T-helper 1 cell treated with Interleukin-12 subunit alpha and Interleukin-12 subunit beta and Interleukin-4 antibody, amounts not matched to agents 30 ng/mL and 1 ng/mL, for 36 hours (primary cell): Measurements from ENCODE around the gene KRT7. TPM values are rescaled to one million over a fixed set of nuclear protein-coding genes. Genes with fewer than 3 reads are reported as not detected.

ENCODE experiments used
- intact Hi-C: fragments of 100-400 bp; cut with micrococcal nuclease; formaldehyde crosslinking; loops from one replicate; pipeline ENCODE4 v1.15.1; 2024
- total RNA-seq: library from RNA; stranded (reverse); gene quantifications from 2 replicates; pipeline ENCODE4 v1.2.3, GENCODE V29; 2022

KRT7 gene
- total RNA-seq, 1 donor from 2014 or later: 53.6 TPM

DNA sequence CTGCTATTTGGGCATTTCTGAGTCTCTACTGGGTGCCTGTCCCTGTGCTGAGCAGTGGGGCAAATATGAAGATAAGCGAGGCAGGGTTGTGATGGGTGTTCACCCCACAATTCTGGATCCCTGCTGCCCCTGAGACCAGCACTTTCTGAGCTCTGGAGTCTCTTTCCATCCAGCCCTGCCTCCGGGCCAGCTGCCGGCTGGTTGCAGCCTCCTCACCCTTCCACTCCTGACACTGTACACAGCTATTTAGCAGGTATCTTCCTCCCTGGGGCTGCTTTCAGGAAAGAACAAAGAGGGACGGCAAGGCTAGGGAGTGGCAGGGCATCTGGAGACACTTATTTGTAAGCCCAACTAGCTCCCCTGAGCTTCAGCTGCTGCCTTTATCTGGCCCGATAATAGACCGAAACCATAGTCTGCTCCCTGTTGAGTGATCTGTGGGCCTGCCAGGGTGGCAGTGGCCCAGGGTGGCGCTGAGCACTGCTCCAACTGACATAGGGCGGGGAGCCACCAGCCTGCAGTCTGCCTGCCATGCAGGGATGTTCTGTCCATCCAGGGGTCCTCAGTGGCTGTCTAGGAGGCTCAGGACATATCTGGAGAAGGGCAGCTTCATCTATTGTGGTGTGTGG is 33.6 kb upstream of the KRT7 start:
- intact Hi-C loops: no loop called here

DNA sequence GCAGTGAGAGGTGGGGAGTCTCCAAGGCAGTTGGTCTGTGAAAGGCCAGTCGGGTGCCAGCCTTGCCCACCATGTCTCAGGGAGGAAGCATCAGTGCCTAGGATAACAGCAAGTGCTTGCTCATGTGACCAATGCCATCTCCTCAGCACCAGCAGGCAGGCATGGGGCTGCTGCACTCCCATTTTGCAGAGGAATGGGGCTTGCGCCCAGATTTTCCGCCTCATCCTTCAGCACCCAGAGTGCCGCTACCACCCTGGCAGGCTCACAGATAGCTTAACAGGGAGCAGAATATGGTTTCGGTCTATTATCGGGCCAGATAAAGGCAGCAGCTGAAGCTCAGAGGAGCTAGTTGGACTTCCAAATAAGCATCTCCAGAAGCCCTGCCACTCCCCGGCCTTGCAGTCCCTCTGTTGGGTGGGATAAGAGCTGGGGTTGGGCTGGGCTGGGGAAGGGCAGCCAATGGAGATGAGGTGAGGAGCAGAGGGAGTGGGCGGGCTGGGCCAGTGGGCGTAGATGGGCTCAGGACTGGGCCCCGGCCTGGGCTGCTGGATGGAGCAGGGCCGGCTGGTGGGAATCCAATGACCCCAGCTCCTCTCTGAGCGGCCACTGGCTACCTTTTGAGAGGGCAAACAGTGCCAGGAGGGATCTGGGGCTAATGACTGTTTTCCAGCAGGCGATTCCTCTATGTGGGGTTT is 32.8 kb upstream of the KRT7 start:
- intact Hi-C loops: no loop called here

DNA sequence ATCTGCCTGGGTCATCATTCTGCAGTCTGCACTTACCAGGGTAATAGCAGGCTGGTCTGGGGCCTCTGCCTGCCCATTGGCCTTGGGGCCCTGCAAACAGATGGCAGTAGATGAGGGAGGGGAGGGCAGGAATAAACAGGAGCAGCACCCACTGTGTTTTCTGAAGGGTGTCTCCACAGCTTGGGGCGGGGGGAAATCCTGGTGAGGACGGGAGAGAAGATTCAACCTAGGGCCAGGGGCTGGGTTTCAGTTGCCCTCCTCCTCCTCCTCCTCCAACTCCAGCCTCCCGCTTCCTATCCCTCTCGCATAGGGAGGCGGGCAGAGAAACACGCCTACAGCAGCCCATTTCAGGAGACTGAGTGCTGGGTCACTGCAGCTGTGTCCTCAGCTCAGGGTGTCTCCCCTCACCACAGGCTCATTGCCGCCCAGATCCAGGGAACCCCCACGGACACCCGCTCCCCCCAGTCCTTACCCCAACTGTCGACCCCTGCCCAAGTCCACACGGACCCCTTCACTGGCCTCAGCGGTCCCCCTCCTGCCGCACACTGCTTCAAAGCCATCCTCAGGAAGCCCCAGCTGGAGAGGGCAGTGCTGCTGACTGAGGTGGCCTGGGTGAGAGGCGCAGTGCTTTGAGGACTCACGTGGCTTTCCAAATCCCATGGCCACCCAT is 32.1 kb upstream of the KRT7 start:
- intact Hi-C loops: no loop called here

DNA sequence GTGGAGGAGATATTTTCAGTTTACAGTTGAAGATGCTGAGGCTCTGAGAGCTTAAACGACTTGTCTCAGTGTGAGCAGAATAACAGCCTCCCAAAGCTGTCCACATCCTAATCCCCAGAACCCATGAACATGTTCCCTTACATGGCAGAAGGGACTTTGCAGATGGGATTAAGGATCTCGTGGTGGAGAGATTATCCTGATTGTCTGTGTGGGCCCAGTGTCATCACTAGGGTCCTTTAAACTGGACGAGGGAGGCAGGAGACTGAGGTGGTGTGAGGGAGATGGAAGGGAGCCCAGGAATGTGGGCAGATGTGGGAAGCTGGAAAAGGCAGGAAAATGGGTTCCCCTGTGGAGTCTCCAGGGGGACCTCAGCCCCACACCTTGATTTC is 31.6 kb upstream of the KRT7 start:
- intact Hi-C loops: no loop called here

DNA sequence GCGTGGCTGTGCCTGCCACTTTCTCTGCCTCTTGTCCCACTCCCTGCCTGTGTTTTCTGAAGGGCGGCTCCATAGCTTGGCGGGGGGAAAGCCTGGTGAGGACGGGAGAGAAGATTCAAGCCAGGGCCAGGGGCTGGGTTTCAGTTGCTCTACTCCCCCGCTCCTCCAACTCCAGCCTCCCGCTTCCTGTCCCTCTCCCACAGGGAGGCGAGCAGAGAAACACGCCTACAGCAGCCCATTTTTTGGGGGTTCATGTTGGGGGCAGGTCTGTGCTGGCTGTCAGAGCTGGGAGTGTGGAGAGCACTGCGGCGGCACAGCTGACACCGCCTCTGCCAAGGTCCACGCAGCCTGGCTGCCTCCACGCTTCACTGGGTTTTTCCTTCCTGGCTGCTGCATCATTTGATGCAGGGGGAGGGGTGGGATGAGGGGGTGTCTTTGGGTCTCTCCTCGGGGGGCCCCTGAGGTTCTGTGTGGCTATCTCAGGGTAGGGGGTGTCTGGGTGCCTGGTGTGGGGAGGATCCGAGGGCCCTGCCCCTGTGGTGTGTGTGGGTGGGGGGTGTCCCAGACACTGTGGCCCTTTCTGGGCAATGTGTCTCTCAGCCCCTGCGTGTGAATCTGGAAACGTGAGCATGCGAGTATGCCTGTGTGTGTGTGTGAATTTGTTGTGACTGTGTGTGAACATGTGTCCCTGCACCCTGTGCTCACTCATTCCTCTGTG is 30.5 kb upstream of the KRT7 start:
- intact Hi-C loops: no loop called here

DNA sequence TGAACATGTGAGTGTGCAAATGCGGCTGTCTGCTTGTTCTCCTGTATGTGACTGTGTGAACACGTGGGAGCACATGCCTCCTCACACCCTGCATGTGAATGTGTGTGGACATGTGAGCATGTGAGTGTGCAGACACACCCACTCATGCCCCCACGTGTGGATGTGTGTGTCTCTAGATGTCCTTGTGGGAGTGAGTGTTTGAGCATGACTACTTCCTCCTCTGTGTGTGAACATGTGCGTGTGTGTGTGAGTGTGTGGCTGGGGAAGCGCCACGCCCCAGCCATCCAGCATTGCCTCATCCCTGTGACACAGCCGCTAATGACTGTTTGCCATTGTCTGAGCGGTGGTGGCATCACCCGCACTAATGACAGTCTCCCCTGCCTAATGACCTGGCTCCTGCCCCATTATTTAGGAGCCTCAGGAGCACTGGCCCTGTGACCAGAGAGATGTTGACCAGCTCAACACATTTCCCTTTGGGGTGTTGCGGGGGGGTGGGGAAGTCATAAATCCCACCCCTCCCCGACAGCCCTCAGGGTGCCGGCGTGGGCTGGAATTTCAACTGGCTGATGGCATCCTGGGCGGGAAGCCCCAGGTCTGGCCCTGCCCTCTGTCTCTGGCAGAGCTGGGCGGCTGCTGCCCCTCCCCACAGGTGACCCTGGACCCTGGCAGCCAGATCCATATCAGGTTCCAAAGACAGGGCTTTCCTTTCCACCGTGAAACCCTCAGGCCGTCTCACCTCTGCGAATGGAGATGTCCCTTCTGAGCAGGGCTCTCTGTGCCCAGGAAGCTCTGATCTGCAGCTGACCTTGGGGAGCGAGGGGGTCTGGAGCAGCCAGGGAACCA is 29.7 kb upstream of the KRT7 start:
- intact Hi-C loops: no loop called here

DNA sequence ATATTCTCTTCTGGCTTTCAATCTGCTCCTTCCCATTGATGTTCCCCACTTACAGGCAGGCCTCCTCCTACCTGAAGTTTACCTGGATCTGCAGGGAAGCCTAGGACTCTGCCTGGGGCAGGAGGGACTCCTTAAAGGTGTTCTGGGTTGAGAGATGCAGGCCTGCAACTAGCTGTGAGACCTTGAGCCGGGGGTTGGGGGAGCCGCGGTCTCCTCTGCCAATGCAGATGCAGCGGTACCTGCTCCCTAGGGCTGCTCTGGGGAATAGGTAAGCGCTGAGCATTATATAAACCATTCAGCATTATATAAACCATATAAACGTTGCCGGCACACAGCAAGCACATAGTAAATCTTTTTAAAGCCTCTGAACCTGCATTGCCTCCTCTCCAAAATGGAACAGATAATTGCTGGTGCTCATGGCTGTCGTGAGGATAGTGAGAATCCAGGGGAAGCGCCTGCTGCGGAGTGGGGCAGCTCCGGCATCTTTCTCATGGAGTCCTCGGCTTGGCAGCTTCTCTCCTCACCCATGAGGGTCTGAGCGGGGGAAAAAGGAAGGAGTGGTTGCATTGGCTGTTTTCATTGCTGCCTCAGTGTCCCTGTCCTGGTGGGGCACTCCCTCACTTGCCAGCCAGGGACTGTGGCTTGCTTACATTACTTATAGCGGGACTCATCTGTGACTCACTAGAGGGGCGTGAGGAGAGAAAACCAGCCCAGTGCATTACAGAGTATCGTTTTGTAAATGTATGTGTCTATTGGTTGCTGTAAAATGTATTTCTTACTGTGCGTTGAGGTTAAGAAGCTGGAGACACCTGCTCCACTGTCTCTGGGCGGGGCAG is 28.7 kb upstream of the KRT7 start:
- intact Hi-C loops: no loop called here

DNA sequence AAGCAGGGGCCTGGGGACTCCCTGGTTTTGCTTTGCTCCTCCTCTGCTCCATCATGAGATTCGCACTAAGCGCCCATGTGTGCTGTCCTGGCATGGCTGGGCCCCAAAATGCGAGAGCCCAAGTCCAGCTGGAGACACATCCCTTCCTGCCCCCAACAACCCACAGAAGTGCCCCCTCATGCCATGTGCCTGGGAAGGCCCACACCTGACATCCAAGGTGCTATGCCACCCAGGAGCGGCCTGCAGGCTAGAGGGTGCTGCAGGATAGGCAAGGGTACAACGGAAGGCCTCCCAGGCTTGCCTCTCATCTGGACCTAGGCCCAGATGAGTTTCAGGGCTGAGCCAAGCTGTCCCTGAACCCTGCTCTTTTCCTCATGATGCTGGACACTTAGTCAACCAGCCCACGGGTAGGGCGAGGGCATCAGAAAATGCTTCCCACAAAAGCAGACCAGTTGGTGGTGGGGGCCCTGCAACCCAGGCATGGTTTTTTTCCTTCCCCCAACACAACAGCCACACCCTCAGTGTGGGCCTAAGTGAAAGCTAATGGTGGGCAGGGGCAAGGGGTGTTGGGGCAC is 28.0 kb upstream of the KRT7 start:
- intact Hi-C loops: no loop called here

DNA sequence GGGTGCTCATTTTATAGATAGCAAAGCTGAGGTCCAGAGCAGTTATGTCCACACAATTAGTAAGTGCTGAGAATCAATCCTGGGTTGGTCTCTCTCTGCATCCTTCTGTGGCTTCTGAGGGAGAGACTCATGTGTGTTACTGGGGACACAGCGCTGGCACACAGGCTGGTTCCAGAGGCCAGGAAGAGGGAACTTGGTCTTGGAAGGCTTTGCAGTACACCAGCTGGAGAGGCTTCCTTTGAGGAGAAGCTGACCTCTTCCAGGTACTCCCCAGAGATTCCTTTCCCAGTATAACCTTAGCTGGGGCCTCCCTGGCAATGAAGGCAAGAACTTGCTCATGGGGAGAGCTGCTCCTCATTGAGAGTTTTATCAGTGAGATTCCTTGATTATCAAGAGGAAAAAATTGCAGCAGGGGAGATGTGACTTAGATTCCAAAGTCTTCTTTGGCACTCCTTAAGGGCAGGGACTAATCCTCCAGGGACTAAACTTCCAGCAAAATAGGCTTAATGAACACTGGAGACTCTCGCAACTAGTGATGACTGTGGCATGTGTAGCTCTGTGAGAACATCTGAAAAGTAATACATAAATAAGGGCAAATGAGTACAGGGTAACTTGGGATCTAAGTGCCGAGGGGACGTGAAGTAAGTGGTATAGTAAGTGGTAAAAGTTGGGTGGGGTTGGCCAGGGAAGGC is 27.3 kb upstream of the KRT7 start:
- intact Hi-C loops: no loop called here

DNA sequence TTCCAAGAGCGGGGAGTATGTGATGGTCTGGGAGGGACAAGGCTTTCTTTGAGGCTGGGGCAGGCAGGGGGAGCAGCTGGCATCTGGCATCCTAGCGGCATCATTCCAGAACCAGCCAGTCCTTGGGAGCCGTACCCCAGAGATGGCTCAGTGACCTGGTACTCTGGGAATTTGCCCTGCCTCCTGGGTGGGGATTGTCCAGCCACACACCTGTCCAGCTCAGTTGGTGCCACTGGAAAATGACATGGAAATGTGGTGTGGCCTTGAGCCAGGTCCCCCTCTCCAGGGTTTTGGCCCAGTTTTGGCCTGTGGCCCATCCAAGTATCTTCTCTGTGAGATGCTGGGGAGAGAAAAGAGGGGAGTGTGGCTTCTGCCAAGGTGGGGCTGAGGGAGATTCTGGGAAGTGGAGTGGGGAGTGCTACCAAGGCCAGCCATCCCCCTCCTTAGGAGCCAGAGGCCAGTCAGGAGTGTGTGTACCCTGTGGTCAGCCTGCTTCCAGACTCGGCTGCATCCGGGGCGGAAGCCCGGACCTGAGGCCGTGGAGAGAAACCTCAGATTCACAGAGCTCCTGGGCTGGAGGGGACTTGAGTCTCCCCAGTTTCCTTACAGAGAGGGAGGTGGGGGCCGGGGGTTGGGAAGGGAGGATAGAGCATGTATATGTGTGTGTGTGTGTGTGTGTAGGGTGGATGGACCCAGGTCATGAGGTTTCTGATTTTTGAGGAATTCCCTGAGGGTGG is 26.6 kb upstream of the KRT7 start:
- intact Hi-C loops: no loop called here

DNA sequence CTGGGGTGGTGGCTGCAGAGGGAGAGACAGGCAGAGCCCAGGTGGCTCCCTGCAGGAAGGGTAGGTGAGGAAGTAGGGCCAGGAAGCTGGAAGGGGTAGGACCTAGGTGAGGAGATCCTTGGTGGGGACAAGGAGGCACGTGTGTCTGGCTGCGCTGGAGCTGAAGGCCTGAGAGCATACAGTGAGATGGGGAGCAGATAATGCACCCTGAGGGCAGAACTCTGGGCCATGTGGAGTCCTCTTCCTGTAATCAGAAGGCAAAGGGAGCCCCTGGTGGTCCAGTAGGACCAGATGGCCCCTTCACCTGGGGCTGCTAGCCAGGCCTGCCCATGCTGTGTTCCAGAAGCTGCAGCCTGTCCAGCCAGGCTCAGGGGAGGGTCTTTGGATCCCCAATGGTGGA is 25.9 kb upstream of the KRT7 start:
- intact Hi-C loops: no loop called here

DNA sequence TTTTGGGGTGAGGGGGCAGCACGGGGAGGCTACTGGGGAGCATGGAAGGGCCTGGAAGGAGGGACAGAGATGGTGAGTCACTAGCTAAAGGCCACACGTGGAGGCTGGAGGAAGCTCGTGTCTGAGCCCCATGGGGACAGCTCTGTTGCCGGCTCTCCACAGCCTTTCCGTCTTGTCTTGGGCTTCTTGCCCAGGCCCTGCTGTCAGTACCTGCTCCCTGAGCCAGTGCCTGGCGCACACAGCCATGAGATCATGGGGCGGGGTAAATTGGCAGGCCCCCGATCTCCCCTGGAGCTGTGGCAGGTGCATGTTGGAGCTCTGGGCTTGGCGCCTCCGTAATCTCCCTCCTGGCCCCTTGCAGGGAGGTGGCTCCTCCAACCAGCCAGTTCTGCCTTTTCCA is 25.1 kb upstream of the KRT7 start:
- intact Hi-C loops: no loop called here

DNA sequence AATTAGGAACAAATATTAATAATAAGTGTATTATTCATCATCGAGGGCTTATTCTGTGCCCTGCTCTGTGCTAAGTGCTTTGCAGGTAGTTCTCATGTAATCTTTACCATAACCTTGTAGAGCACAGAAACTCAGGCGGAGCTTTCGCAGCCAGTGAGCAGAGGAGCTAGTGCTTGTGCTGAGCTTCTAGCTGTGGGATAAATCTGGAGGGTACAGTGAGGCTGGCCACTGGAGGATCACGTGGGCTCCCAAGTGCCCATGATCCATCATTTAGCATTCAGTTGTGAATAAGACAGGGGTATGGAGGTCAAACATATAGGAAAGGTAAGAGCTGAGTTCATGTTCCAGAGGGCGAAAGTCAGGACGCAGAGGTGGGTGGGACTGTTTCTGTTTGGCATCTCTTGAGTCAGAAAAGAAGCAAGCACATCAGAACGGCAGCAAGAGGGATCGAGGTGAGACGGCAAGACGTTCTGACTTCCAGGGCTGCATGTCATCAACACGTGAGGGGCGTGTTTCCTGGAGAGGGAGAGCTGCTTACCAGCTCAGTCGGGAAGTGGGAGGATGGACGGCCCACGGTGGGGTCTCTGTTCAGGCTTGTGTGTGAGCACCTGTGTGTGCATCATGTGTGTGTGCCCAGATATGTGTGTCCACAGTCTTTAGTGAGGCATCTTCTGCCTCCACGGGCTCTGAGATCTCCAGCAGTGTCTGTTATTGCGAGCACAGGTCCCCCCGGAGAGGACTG is 24.4 kb upstream of the KRT7 start:
- intact Hi-C loops: no loop called here

DNA sequence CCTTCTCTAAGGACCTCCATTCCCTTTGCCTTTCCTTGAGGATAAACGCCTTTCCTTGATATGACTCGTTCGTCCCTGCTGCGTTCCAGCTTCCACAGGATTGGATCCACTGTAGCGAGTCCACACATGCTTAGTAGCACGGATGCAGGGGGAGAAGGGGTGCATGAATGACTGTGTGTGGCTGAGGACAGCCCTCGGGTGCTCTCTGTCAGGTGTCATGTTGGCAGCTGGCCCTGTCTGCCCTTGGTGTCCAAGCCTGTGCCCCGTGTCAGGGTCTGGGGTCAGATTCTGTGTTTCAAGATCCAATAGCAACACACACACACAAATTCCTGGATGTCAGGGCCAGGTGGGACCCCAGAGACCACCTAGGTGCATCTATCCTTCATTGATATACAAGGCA is 23.7 kb upstream of the KRT7 start:
- intact Hi-C loops: no loop called here

DNA sequence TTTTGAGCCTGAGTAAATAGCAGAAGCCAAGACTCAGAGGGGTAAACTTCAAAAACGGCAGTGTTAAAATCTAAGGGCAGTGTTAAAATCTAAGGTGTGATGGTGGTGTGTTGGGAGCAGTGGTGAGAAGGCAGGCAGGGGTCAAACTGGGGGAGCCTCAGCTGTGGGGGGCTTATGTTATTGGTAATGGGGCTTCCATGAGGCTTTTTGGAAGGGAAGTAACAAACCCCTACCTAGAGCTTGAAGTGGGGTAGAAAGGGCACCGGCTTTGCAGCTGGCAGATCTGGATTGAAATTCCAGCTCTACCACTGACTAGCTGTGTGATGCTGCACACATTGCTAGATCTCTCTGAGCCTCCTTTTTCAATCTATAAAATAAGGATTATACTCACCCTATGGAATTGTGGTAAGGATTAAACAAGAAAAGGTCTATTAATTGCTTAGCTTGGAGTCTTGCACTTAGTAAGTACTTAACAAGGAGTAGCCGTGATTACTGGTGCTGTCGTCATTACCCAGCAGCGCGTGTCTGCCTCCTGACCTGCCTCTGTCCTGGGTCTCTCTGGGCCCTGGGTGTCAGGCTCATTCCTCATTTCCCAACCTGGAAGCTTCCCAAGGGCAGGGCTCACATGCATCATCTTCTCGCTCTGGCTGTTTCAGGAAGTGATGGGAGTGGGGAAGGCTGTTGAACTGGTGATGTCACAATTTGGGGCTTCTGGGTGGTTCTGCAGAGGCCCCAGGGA is 22.7 kb upstream of the KRT7 start:
- intact Hi-C loops: no loop called here

DNA sequence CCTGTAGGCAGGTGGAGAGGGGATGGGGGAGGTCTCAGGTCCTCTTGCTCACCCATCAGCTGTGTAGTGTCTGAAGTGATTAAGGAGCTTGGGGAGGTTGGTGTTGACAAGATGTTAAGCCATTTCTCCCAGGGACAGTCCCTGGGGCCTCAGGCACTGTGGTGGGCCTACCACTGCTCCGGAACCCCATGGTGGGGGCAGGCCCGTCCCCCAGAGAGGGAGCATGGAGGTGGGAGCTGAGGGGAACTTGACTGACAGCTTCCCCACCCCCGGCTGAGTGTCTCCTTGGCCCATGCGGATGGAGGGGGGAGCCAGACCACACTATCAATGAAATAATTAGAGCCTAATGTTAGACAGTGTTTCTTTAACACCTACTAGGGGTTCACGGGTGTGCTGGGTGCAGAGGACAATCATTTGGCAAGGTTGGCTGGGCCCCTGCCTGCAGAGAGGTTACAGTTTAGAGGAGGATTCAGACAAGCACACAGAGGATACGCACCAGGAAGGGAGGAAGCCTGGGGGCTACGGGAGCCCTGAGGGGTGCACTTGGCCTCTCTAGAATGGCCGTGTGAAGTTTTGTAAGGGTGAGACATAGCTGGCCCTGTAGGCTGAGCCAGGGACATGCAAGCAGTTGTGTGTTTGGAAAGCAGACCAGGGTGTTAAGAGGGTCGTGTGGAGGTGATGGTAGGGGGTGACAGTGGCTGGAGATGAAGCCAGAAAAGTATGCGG is 22.0 kb upstream of the KRT7 start:
- intact Hi-C loops: no loop called here
